NOMO-1 treated with dmso at 0.1 percent for 144 hours (cell line): ENCODE data around the gene IL1RL1.

Experiments used
- DNase-seq: peaks from one replicate; lab custom pipeline; 2025; ENCODE audit not compliant: unreplicated experiment; lab: John Stamatoyannopoulos, UW

The IL1RL1 gene

GRCh38 chr2:102310964-102311640, at the start of gene IL1RL1:
Gene IL1RL1, plus strand, starts transcription at chr2:102311563. Its CDS starts 26,702 bp downstream, at chr2:102338265.
- peak; percentile 36 for DNase-seq

GRCh38 chr2:102262216-102263129, 48.9 kb upstream of the IL1RL1 start:
- DNase-seq: no peak

- DNase-seq: no peak
Observed at GRCh38 chr2:102264952-102265351, 46.4 kb upstream of the IL1RL1 start.

- DNase-seq: no peak
Observed at GRCh38 chr2:102266204-102266603, 45.2 kb upstream of the IL1RL1 start.

- no peak for DNase-seq
Observed at GRCh38 chr2:102267774-102268173, 43.6 kb upstream of the IL1RL1 start.

- DNase-seq: no peak
Observed at GRCh38 chr2:102268510-102269199, 42.7 kb upstream of the IL1RL1 start.

GRCh38 chr2:102269200-102269524, 42.2 kb upstream of the IL1RL1 start:
- DNase-seq: no peak

- DNase-seq: no peak
Observed at GRCh38 chr2:102271844-102272243, 39.5 kb upstream of the IL1RL1 start.

- no peak for DNase-seq
Observed at GRCh38 chr2:102273619-102274211, 37.6 kb upstream of the IL1RL1 start.

- DNase-seq: no peak
Observed at GRCh38 chr2:102276549-102277201, 34.7 kb upstream of the IL1RL1 start.

- no peak for DNase-seq
Observed at GRCh38 chr2:102277202-102277700, 34.1 kb upstream of the IL1RL1 start.

- no peak for DNase-seq
Observed at GRCh38 chr2:102278720-102279390, 32.5 kb upstream of the IL1RL1 start.

- no peak for DNase-seq
Observed at GRCh38 chr2:102279391-102279735, 32.0 kb upstream of the IL1RL1 start.

GRCh38 chr2:102282678-102283091, 28.7 kb upstream of the IL1RL1 start:
- peak; percentile 41 for DNase-seq

GRCh38 chr2:102283996-102284395, 27.4 kb upstream of the IL1RL1 start:
- DNase-seq: no peak

GRCh38 chr2:102284611-102285010, 26.8 kb upstream of the IL1RL1 start:
- DNase-seq: no peak

GRCh38 chr2:102285368-102285767, 26.0 kb upstream of the IL1RL1 start:
- DNase-seq: no peak

GRCh38 chr2:102286041-102286440, 25.3 kb upstream of the IL1RL1 start:
- DNase-seq: no peak

- no peak for DNase-seq
Observed at GRCh38 chr2:102289129-102289528, 22.2 kb upstream of the IL1RL1 start.

GRCh38 chr2:102290594-102290993, 20.8 kb upstream of the IL1RL1 start:
- DNase-seq: no peak
